Smooth muscle cell (in vitro differentiated cells): ENCODE measurements around the gene NINL. TPM values are rescaled to one million over a fixed set of nuclear protein-coding genes. Genes with fewer than 3 reads are reported as not detected.

Experiments used
- DNase-seq: peaks from one replicate; lab custom pipeline; 2025; ENCODE audit not compliant: unreplicated experiment; lab: John Stamatoyannopoulos, UW
- H2AFZ ChIP-seq: fragments of 200-600 bp; sonication (generic); 2 replicates; pipeline ENCODE4 v1.6.0; 2016; ENCODE audit warnings: antibody characterized with exemption, low read depth, mild to moderate bottlenecking
- H3F3A ChIP-seq: fragments of 200-600 bp; sonication (generic); 2 replicates; pipeline ENCODE4 v1.6.0; 2017; ENCODE audit warnings: antibody characterized with exemption, low read depth
- H3K27ac ChIP-seq: fragments of 200-600 bp; sonication (generic); 2 replicates; pipeline ENCODE4 v1.5.1; 2016; ENCODE audit warnings: low read depth, mild to moderate bottlenecking
- H3K27me3 ChIP-seq: fragments of 200-600 bp; sonication (generic); 2 replicates; pipeline ENCODE4 v1.6.1; 2016; ENCODE audit warnings: low read depth, mild to moderate bottlenecking
- H3K36me3 ChIP-seq: fragments of 200-600 bp; sonication (generic); 2 replicates; pipeline ENCODE4 v1.5.1; 2016; ENCODE audit warnings: low read depth
- H3K4me1 ChIP-seq: fragments of 200-600 bp; sonication (generic); 2 replicates; pipeline ENCODE4 v1.5.1; 2016; ENCODE audit warnings: low read depth
- H3K4me2 ChIP-seq: fragments of 200-600 bp; sonication (generic); 2 replicates; pipeline ENCODE4 v1.6.0; 2016; ENCODE audit warnings: mild to moderate bottlenecking
- H3K4me3 ChIP-seq: fragments of 200-600 bp; sonication (generic); 2 replicates; pipeline ENCODE4 v1.5.1; 2016; ENCODE audit warnings: mild to moderate bottlenecking
- H3K79me2 ChIP-seq: fragments of 200-600 bp; sonication (generic); 2 replicates; pipeline ENCODE4 v1.6.0; 2016; ENCODE audit warnings: low read depth, mild to moderate bottlenecking
- H3K9ac ChIP-seq: fragments of 200-600 bp; sonication (generic); 2 replicates; pipeline ENCODE4 v1.6.0; 2016; ENCODE audit warnings: low read depth
- H3K9me3 ChIP-seq: fragments of 200-600 bp; sonication (generic); replicated peaks from 2 replicates; pipeline ENCODE4 v1.5.1; 2016; ENCODE audit warnings: low read depth
- H4K20me1 ChIP-seq: fragments of 200-600 bp; sonication (generic); 2 replicates; pipeline ENCODE4 v1.6.0; 2016; ENCODE audit warnings: low read depth
- CTCF ChIP-seq: fragments of 200-600 bp; sonication (generic); IDR thresholded peaks from 2 replicates; pipeline ENCODE4 v1.5.1; 2017; ENCODE audit warnings: borderline replicate concordance, mild to moderate bottlenecking, antibody characterized with exemption; ENCODE audit not compliant: insufficient read depth, poor library complexity, severe bottlenecking
- WGBS: methylation state at CpG from one replicate; pipeline ENCODE4 v1.1.7; 2016; ENCODE audit warnings: low lambda C conversion rate; 5-methylcytosine and 5-hydroxymethylcytosine counted together
- polyA plus RNA-seq: library from polyadenylated mRNA; unstranded; fragments of >200 nt; fragmentation: Nextera tagmentation; extraction: Ambion mirVana; gene quantifications from 2 replicates; pipeline ENCODE4 v1.2.1, GENCODE V29; 2016
- total RNA-seq: library from RNA; depleted of rRNA; stranded (reverse); fragments of >200 nt; gene quantifications from 2 replicates; pipeline ENCODE4 v1.2.3, GENCODE V29; 2014

NINL gene
- total and polyA plus RNA-seq, 2 experiments from 2014 or later, result 10.7 to 12.2 TPM

DNA sequence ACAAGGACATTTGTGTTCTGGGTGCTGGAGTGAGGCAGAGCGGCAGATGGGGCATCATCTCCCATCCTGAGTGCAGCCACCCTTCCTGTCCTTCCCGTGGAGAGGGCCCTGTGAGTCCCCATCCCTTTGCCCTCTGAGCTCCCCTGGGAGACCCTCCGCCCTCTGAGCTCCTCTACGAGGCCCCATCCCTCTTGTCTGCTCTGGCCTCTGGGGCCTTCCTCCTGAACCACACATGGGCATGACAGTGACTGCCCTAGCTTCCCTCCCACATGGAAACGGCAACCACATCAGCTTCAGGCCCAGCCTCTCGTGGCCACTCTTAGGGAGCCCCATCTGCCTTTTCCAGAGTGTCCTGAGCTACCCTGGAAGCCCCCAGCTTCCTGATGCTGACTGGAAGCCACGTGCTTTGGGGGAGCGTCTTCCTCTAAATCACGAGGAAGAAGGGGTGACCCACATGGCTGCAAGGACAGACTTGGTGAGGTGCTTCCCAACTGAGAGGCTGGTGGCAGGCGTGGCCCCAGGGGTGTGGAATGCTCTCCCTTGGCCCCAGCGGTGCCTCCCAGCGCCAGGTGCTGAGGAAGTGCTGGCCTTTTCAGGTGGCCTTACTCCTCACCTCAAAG, 125.3 kb downstream of the NINL start:
- H3K27me3 ChIP-seq, result no peaks in the 10 kb centered on the region
- H3K9ac ChIP-seq, result no peak overlapping the region

DNA sequence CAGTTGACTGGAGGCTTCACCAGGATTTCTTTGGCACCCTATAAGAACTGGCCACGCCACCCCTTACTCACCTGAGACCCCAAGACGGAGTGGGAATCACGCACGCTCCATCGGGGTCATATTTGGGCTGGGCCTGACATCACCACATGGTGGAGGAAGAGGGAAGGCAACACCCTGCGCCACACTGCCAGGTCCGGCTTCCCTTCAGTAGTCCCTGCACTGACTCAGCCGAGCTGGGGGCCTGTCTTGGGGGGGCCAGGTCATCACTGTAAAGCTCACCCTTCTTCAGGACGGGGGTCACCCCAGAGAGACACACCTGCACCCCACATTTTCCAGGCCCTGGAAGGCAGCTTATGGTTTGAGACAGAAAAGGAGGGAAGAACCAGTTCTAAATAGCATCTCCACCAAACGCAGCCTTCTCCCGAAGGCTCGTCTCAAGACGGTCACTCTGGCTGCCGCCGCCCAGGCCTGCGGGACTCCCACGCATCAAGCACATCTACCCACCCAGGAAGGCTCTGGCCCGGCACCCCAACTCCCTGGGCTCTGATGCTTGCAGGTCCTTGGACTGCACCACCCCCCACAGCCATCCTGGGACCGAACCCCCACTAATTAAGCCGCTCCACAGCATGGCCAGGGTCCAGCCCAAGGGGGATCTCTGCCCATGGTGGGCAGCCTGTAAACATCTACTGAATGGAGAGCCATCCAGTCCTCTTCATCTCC, 126.1 kb downstream of the NINL start:
- no peak for DNase-seq
- Histone ChIP-seq H3K79me2 (no peaks in the 10 kb centered on the region), H3K27ac (no peak overlapping the region), H3K4me2 (no peak overlapping the region), H3K4me3 (no peak overlapping the region), H3K27me3 (no peaks in the 10 kb centered on the region), H3K4me1 (no peaks in the 10 kb centered on the region), H2AFZ (no peak overlapping the region), H3K9ac (no peak overlapping the region), H4K20me1 (no peaks in the 10 kb centered on the region), H3K9me3 (no peaks in the 10 kb centered on the region), H3K36me3 (no peaks in the 10 kb centered on the region), H3F3A (no peaks in the 10 kb centered on the region)
- 90% methylated on average over 20 of the region's 20 CpGs for WGBS
- TF ChIP-seq CTCF, result no peak

More for the DNA sequence above, 125.3 kb downstream of the NINL start:
- no peak overlapping the region for H3K4me2 ChIP-seq
- H3F3A ChIP-seq, result no peaks in the 10 kb centered on the region
- WGBS, result 91% methylated on average over 12 of the region's 12 CpGs
- H3K36me3 ChIP-seq, result no peaks in the 10 kb centered on the region
- H3K4me1 ChIP-seq, result no peaks in the 10 kb centered on the region
- no peaks in the 10 kb centered on the region for H4K20me1 ChIP-seq
- no peak overlapping the region for H3K4me3 ChIP-seq
- H3K79me2 ChIP-seq, result no peaks in the 10 kb centered on the region
- no peak for TF ChIP-seq CTCF
- H3K9me3 ChIP-seq, result no peaks in the 10 kb centered on the region
- no peak for DNase-seq
- H2AFZ ChIP-seq, result no peak overlapping the region
- no peak overlapping the region for H3K27ac ChIP-seq

DNA sequence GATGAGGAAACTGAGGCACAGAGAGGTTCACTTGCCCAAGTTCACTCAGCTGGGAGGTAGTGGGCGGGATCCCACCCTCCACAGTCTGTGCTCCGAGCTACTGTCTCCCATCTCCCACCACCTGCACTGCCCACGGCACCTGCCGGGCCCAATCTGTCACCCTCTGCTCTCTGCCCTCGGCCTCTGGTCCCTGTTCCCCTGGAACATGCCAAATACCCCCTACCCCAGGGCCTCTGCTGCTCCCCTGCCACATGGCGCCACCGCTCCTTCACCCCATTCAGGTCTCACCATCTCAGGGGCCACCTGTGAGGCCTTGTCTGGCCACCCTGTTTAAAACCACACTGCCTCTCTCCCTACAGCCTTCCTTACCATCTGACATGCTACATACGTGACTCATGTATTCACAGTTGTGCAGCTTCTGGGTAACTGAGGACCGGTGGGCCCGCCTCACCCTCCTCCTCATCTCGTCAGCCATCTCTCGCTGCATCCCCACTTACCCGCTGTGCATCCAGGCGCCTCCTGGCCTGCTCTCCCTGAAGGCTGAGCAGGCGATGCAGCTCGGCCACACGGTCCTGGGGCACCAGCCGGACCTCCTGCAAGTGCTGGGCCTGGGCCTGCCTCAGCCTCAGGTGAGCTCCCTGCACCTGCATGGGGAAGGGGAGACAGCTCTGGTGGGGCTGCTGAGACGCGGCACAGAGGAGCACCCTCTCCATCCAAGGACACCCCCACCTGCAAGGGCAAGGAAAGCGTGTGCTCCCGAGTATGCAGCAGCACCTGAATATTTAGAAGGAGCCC, 127.2 kb downstream of the NINL start:
- H3K9me3 ChIP-seq, result no peaks in the 10 kb centered on the region
- no peak overlapping the region for H2AFZ ChIP-seq
- no peak overlapping the region for H3K27ac ChIP-seq
- H3K27me3 ChIP-seq, result no peaks in the 10 kb centered on the region
- no peaks in the 10 kb centered on the region for H3K4me1 ChIP-seq
- H3K4me3 ChIP-seq, result no peak overlapping the region
- no peak for DNase-seq
- 96% methylated on average over 22 of the region's 22 CpGs for WGBS
- H3K4me2 ChIP-seq, result no peak overlapping the region
- no peak overlapping the region for H3K9ac ChIP-seq
- TF ChIP-seq CTCF, result no peak
- H3F3A ChIP-seq, result no peaks in the 10 kb centered on the region
- H4K20me1 ChIP-seq, result no peaks in the 10 kb centered on the region
- H3K36me3 ChIP-seq, result no peaks in the 10 kb centered on the region
- no peaks in the 10 kb centered on the region for H3K79me2 ChIP-seq
